IMR-90 (cell line): Measurements from ENCODE around the gene TPM4. TPM values are rescaled to one million over a fixed set of nuclear protein-coding genes. Genes with fewer than 3 reads are reported as not detected.

Source experiments
- ATAC-seq: fragments of 200-7000 bp; cut with Tn5 transposase; 2 replicates; pipeline ENCODE4 v1.9.1; 2020; ENCODE audit warnings: low read depth, mild to moderate bottlenecking, moderate library complexity
- BruUV-seq: library from RNA; stranded (reverse); fragments of 400-500 nt; replicated peaks from 2 replicates; lab custom pipeline; 2021; lab: Mats Ljungman, UMichigan
- CTCF ChIA-PET: fragments of 300-600 bp; formaldehyde crosslinking; extraction: SDS; loops from one replicate; lab custom pipeline; 2021; ENCODE audit warnings: antibody characterized with exemption; lab: Yijun Ruan, JAX
- POLR2A ChIA-PET: fragments of 300-600 bp; sonication (Branson Sonifier 250); formaldehyde crosslinking; loops from one replicate; lab custom pipeline; 2022; ENCODE audit warnings: antibody characterized with exemption; ENCODE audit not compliant: unreplicated experiment; lab: Charles Lee
- DNase-seq: peaks from one replicate; pipeline ENCODE4 v3.0.0; 2013
- H2AFZ ChIP-seq: replicated peaks from 2 replicates; pipeline ENCODE3; 2013; ENCODE audit warnings: low read length, mild to moderate bottlenecking; ENCODE audit not compliant: poor library complexity
- H2AK5ac ChIP-seq: 2 replicates; pipeline ENCODE4 v1.6.1; 2013; ENCODE audit warnings: low read depth, low read length, inconsistent platforms
- H2AK9ac ChIP-seq: replicated peaks from 2 replicates; pipeline ENCODE3; 2013; ENCODE audit warnings: mild to moderate bottlenecking, low read depth, low read length, moderate library complexity; ENCODE audit not compliant: poor library complexity
- H2BK120ac ChIP-seq: 2 replicates; pipeline ENCODE4 v1.6.1; 2013; ENCODE audit warnings: low read depth, low read length, inconsistent platforms
- H2BK15ac ChIP-seq: 3 replicates; pipeline ENCODE4 v1.6.1; 2013; ENCODE audit warnings: low read depth, low read length, inconsistent platforms
- H2BK20ac ChIP-seq: 2 replicates; pipeline ENCODE4 v1.6.1; 2013; ENCODE audit warnings: low read depth, mild to moderate bottlenecking, inconsistent platforms, low read length, moderate library complexity
- H2BK5ac ChIP-seq: 2 replicates; pipeline ENCODE4 v1.6.1; 2013; ENCODE audit warnings: mild to moderate bottlenecking, low read depth, low read length, inconsistent platforms; ENCODE audit not compliant: poor library complexity, severe bottlenecking
- H3K14ac ChIP-seq: replicated peaks from 2 replicates; pipeline ENCODE4 v1.6.1; 2013; ENCODE audit warnings: low read depth, low read length, inconsistent platforms
- H3K18ac ChIP-seq: 2 replicates; pipeline ENCODE4 v1.6.1; 2013; ENCODE audit warnings: low read depth, low read length, control low read depth
- H3K23ac ChIP-seq: 2 replicates; pipeline ENCODE4 v1.6.1; 2013; ENCODE audit warnings: low read depth, low read length, inconsistent platforms
- H3K27ac ChIP-seq: 2 replicates; pipeline ENCODE4 v1.5.1; 2013; ENCODE audit warnings: mild to moderate bottlenecking, control low read depth, low read length; ENCODE audit not compliant: insufficient read depth
- H3K27me3 ChIP-seq: 2 replicates; pipeline ENCODE4 v1.6.1; 2013; ENCODE audit warnings: low read length; ENCODE audit not compliant: control insufficient read depth, insufficient read depth
- H3K36me3 ChIP-seq: 2 replicates; pipeline ENCODE4 v1.6.1; 2013; ENCODE audit warnings: low read length, mixed read lengths; ENCODE audit not compliant: control insufficient read depth, insufficient read depth
- H3K4ac ChIP-seq: 2 replicates; pipeline ENCODE4 v1.6.1; 2013; ENCODE audit warnings: low read depth, low read length, inconsistent platforms
- H3K4me1 ChIP-seq: 2 replicates; pipeline ENCODE4 v1.6.1; 2013; ENCODE audit warnings: low read length, mixed read lengths; ENCODE audit not compliant: control insufficient read depth, insufficient read depth
- H3K4me2 ChIP-seq: 2 replicates; pipeline ENCODE4 v1.6.1; 2013; ENCODE audit warnings: low read depth, mild to moderate bottlenecking, control low read depth, low read length, moderate library complexity
- H3K4me3 ChIP-seq: 2 replicates; pipeline ENCODE4 v1.5.1; 2013; ENCODE audit warnings: low read depth, mild to moderate bottlenecking, control low read depth, low read length, moderate library complexity; ENCODE audit not compliant: insufficient read depth
- H3K56ac ChIP-seq: 2 replicates; pipeline ENCODE4 v1.6.1; 2013; ENCODE audit warnings: low read length, inconsistent platforms; ENCODE audit not compliant: insufficient read depth; ENCODE audit errors: extremely low read depth
- H3K79me1 ChIP-seq, 2 experiments: 2 replicates each; pipeline ENCODE4 v1.6.1; 2013; ENCODE audit warnings: low read length in 2 of 2, inconsistent platforms in 1 of 2, low read depth in 1 of 2
- H3K9ac ChIP-seq: 2 replicates; pipeline ENCODE4 v1.6.1; 2013; ENCODE audit warnings: low read depth, low read length, control low read depth
- H3K9me1 ChIP-seq: 2 replicates; pipeline ENCODE4 v1.6.1; 2013; ENCODE audit warnings: low read length, inconsistent platforms; ENCODE audit not compliant: insufficient read depth
- H3K9me3 ChIP-seq: 2 replicates; pipeline ENCODE4 v1.6.1; 2013; ENCODE audit warnings: low read length; ENCODE audit not compliant: control insufficient read depth, insufficient read depth
- H4K20me1 ChIP-seq: 2 replicates; pipeline ENCODE4 v1.6.1; 2013; ENCODE audit warnings: low read length, inconsistent platforms; ENCODE audit not compliant: insufficient read depth
- H4K5ac ChIP-seq: 2 replicates; pipeline ENCODE4 v1.6.1; 2013; ENCODE audit warnings: mild to moderate bottlenecking, low read depth, low read length, control low read depth
- H4K8ac ChIP-seq, 2 experiments: 2 replicates each; pipeline ENCODE4 v1.6.1; 2013; ENCODE audit warnings: low read depth in 2 of 2, low read length in 2 of 2, control low read depth in 1 of 2, inconsistent platforms in 1 of 2
- H4K91ac ChIP-seq: 2 replicates; pipeline ENCODE4 v1.6.1; 2013; ENCODE audit warnings: low read depth, low read length, inconsistent platforms; ENCODE audit not compliant: insufficient read depth
- BHLHE40 ChIP-seq: fragments of 150-350 bp; IDR thresholded peaks from 2 replicates; pipeline ENCODE4 v1.6.1; 2016; ENCODE audit warnings: mild to moderate bottlenecking, low read depth, low read length
- CEBPB ChIP-seq: IDR thresholded peaks from 2 replicates; pipeline ENCODE4 v1.6.1; 2012; ENCODE audit warnings: low read depth, low read length, improper control_type of control experiment
- CHD1 ChIP-seq: IDR thresholded peaks from 2 replicates; pipeline ENCODE4 v1.6.1; 2012; ENCODE audit warnings: low read depth, low read length, improper control_type of control experiment
- CTCF ChIP-seq: conservative IDR thresholded peaks from 2 replicates; pipeline ENCODE4 v1.5.1; 2012; ENCODE audit warnings: mild to moderate bottlenecking, low read depth, low read length, improper control_type of control experiment
- ELK1 ChIP-seq: fragments of 150-350 bp; IDR thresholded peaks from 2 replicates; pipeline ENCODE4 v1.6.1; 2016; ENCODE audit warnings: low read depth, mild to moderate bottlenecking, low read length, moderate library complexity, borderline replicate concordance
- FOS ChIP-seq: fragments of 150-350 bp; IDR thresholded peaks from 2 replicates; pipeline ENCODE4 v1.6.1; 2016; ENCODE audit warnings: low read depth, low read length
- MAFK ChIP-seq: IDR thresholded peaks from 2 replicates; pipeline ENCODE4 v1.6.1; 2012; ENCODE audit warnings: low read depth, low read length, improper control_type of control experiment
- MAZ ChIP-seq: IDR thresholded peaks from 2 replicates; pipeline ENCODE4 v1.6.1; 2012; ENCODE audit warnings: low read depth, mild to moderate bottlenecking, low read length, improper control_type of control experiment, moderate library complexity, borderline replicate concordance
- MXI1 ChIP-seq: IDR thresholded peaks from 2 replicates; pipeline ENCODE4 v1.6.1; 2012; ENCODE audit warnings: low read depth, mild to moderate bottlenecking, low read length, moderate library complexity, borderline replicate concordance
- NFE2L2 ChIP-seq: fragments of 150-350 bp; IDR thresholded peaks from 2 replicates; pipeline ENCODE4 v1.6.1; 2016; ENCODE audit warnings: low read depth, mild to moderate bottlenecking, low read length
- POLR2A ChIP-seq: IDR thresholded peaks from 2 replicates; pipeline ENCODE4 v1.6.1; 2012; ENCODE audit warnings: mild to moderate bottlenecking, low read depth, low read length
- RAD21 ChIP-seq: IDR thresholded peaks from 2 replicates; pipeline ENCODE4 v1.6.1; 2012; ENCODE audit warnings: low read length, improper control_type of control experiment
- RCOR1 ChIP-seq: IDR thresholded peaks from 2 replicates; pipeline ENCODE4 v1.6.1; 2012; ENCODE audit warnings: mild to moderate bottlenecking, low read length, improper control_type of control experiment; ENCODE audit not compliant: insufficient replicate concordance
- RFX5 ChIP-seq: IDR thresholded peaks from 2 replicates; pipeline ENCODE4 v1.8.0; 2012; ENCODE audit warnings: low read depth, mild to moderate bottlenecking, low read length, moderate library complexity
- SMC3 ChIP-seq: fragments of 150-350 bp; IDR thresholded peaks from 2 replicates; pipeline ENCODE4 v1.6.1; 2016; ENCODE audit warnings: low read depth, mild to moderate bottlenecking, antibody characterized with exemption, low read length, moderate library complexity
- USF2 ChIP-seq: fragments of 150-350 bp; IDR thresholded peaks from 2 replicates; pipeline ENCODE4 v1.6.1; 2017; ENCODE audit warnings: mild to moderate bottlenecking, antibody characterized with exemption, low read length, low read depth
- WGBS, 2 experiments: methylation state at CpG; one replicate each; pipeline versions ENCODE4 v1.1.5 to v1.1.7; 2013; ENCODE audit warnings: missing lambda C conversion rate in 2 of 2; ENCODE audit not compliant: insufficient read length in 1 of 2; ENCODE audit errors: extremely low coverage in 2 of 2; 5-methylcytosine and 5-hydroxymethylcytosine counted together
- dilution Hi-C: fragments of 300-500 bp; cut with HindIII; formaldehyde crosslinking; loops from one replicate; pipeline ENCODE4 v1.14.3; 2018; ENCODE audit warnings: low sequenced_read_pairs; ENCODE audit not compliant: unreplicated experiment
- in situ Hi-C: fragments of 300-500 bp; cut with MboI; formaldehyde crosslinking; loops from 3 replicates; pipeline ENCODE4 v1.14.3; 2019; ENCODE audit warnings: low sequenced_read_pairs, inconsistent platforms, mixed read lengths
- intact Hi-C: fragments of 100-400 bp; cut with micrococcal nuclease; formaldehyde crosslinking; loops from 2 replicates; pipeline ENCODE4 v1.10.0; 2022
- polyA plus RNA-seq, 3 experiments: library from polyadenylated mRNA; depleted of rRNA; stranded (reverse); fragments of >200 nt; gene quantifications; 2 replicates each; pipeline ENCODE4 v1.2.3, GENCODE V29; 2012; ENCODE audit warnings: low replicate concordance in 1 of 3
- total RNA-seq: library from RNA; depleted of rRNA; stranded (reverse); fragments of >200 nt; gene quantifications from 2 replicates; pipeline ENCODE4 v1.2.3, GENCODE V29; 2012

Gene TPM4
- total and polyA plus RNA-seq, 2 of the 4 experiments (the other 2 are of a cell fraction), result 1,075 to 1,160 TPM

GRCh38 chr19:16095071-16095571, 18.8 kb downstream of the TPM4 start:
- Histone ChIP-seq H3K14ac (no peak overlapping the region), H3K23ac (no peak overlapping the region), H2AFZ (no peak overlapping the region), H3K9me3 (no peaks in the 10 kb centered on the region), H2BK120ac (no peak overlapping the region), H3K36me3 (peaks cover 86% of the 10 kb centered on the region), H4K5ac (peak overlapping the region; percentile 20; the same call in 1 of the 2 replicates), H3K9me1 (peaks cover 5% of the 10 kb centered on the region; the same call in 1 of the 2 replicates), H2BK5ac (peak overlapping the region; percentile 73), H3K9ac (no peak overlapping the region), H4K8ac (peak overlapping the region in 1 of 2 experiments; percentile 23; a peak in 1 of 4 replicates), H2AK5ac (no peak overlapping the region), H3K4me1 (peaks cover 9% of the 10 kb centered on the region; the same call in 1 of the 2 replicates), H3K56ac (no peak overlapping the region), H4K91ac (no peak overlapping the region), H3K4me2 (no peak overlapping the region), H2BK15ac (no peak overlapping the region), H3K18ac (no peak overlapping the region), H4K20me1 (peaks cover 100% of the 10 kb centered on the region), H3K4me3 (no peak overlapping the region), H2BK20ac (no peak overlapping the region), H2AK9ac (no peak overlapping the region), H3K27ac (peak overlapping the region; percentile 62; the same call in 1 of the 2 replicates), H3K27me3 (no peaks in the 10 kb centered on the region), H3K4ac (no peak overlapping the region), H3K79me1 (peaks cover 35 to 91% of the 10 kb centered on the region in 2 experiments)
- in situ Hi-C loops, result no loop called here
- intact Hi-C loops, result no loop called here
- BruUV-seq, result no TSS peak
- ATAC-seq (no peak), DNase-seq (no peak)
- dilution Hi-C loops, result no loop called here
- ChIA-PET CTCF (no interaction called here), POLR2A (interaction anchor here (0.6 to 1.6 kb wide), 2 partner anchors 11 to 17 kb away, joined by 4 to 5 read pairs; no protein-coding TSS in a partner anchor)
- TF ChIP-seq POLR2A, result no peak
- TF ChIP-seq RFX5, result no peak
- no peak for TF ChIP-seq MAFK
- no peak for TF ChIP-seq RAD21
- no peak for TF ChIP-seq USF2
- no peak for TF ChIP-seq CHD1
- no peak for TF ChIP-seq FOS
- TF ChIP-seq RCOR1, result no peak
- TF ChIP-seq CTCF, result no peak
- TF ChIP-seq ELK1, result no peak
- TF ChIP-seq BHLHE40, result no peak
- no peak for TF ChIP-seq NFE2L2
- no peak for TF ChIP-seq SMC3
- TF ChIP-seq MAZ, result no peak
- TF ChIP-seq MXI1, result no peak
- TF ChIP-seq CEBPB, result no peak
- WGBS, 2 experiments, result 95% methylated on average over 10 of the region's 13 CpGs; no CpG with 5 or more reads in 1 of the 2 experiments
